NCI-H446 (cell line): Measurements from ENCODE around the gene HLA-E.
A peak's percentile ranks its signal among the peaks of the same experiment; 100 is the strongest.
"Not testable (repeated sequence)": the region's sequence is repeated elsewhere in the genome, so short reads cannot be mapped to it uniquely, and the experiment has no call there.

Experiments used
- DNase-seq, 2 experiments: peaks; one replicate each; lab custom pipeline; 2025; lab: John Stamatoyannopoulos, UW

The HLA-E gene

GRCh38 chr6:30507849-30508827 lies 18.8 kb downstream of the HLA-E start:
- no peak for DNase-seq

GRCh38 chr6:30508890-30509736 lies 19.8 kb downstream of the HLA-E start:
- DNase-seq, result no peak

DNA sequence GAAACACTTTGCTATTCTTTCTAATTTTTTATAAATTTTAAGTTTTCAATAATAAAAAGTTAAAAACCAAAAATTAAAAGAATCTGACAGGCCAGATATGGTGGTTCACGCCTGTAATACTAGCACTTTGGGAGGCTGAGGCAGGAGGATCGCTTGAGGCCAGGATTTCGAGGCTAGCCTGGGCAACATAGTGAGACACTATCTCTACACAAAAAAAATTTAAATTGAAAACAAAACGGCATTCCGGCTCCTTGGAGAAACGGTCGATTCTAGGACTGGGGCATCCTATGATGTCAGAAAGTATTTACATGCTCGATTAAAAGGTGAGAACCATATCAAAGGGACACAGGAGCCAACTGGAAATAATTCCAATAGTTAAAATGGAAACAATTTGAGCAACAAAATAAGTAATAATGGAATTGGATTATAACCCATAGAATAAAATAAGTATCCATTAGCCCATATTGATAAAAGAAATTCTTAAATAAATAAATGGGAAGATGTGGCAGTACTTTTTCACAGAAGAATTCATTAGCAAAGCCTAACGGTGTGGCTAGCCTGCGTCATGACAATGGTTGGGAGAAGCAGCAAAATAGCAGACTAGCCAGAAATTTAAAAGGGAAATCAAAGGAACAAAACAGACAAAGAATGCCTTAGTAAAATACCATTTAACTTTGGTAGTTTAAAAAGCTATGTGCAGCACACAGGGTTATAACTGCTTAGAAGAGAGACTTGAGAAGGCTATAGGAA lies 21.3 kb downstream of the HLA-E start:
- DNase-seq, result no peak

- DNase-seq, result no peak
These were observed 21.8 kb downstream of the HLA-E start for GRCh38 chr6:30511169-30511546.

GRCh38 chr6:30513451-30513850 lies 24.1 kb downstream of the HLA-E start:
- no peak for DNase-seq

GRCh38 chr6:30515106-30515505 lies 25.8 kb downstream of the HLA-E start:
- DNase-seq, result no peak

DNA sequence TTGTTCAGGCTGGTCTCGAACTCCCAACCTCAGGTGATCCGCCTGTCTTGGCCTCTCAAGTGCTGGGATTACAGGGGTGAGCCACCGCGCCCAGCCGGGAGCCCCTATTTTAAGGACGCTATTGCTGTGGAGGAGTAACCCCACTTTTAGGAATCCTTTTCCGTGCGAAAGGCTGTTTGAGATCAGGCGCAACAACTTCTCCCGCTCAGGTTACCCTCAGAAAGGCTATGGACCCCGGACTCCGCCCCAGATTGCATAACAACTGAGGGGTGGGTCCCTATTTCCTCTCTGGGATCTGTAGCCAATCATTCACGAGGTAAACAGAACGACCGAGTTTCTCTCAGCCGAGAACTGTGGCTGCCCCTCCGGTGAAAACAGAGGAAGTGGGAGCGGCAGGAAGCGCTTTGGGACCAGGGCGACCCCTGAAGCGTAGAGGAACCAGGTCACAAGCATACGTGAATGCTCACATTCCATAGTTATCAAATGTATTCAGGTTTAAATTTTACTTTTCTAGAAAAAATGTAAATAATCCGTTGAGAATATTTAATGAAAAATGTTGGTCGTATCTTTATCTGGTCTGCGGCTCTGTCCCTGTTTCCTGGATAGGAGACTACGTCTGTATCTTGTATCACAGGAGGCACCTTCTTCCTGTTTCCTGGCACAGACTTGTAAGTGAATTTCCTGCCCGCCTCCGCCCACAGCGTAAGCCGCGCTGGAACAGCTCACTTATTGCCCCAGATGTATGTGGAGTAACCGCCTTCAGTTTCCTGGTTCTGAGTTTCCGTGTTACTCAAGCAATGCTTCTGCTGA lies 26.8 kb downstream of the HLA-E start:
- peak in 1 of 2 experiments; percentile 54 for DNase-seq

DNA sequence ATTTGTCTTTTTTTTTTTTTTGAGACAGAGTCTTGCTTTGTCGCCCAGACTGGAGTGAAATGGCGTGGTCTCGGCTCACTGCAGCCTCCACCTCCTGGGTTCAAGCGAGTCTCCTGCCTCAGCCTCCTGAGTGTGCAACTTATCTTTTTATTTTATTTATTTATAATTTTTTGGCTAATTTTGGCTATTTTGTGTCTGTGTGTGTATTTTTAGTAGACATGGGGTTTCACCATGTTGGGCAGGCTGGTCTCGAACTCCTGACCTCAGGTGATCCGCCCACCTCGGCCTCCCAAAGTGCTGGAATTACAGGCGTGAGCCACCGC lies 27.4 kb downstream of the HLA-E start:
- DNase-seq, result not testable (repeated sequence)

DNA sequence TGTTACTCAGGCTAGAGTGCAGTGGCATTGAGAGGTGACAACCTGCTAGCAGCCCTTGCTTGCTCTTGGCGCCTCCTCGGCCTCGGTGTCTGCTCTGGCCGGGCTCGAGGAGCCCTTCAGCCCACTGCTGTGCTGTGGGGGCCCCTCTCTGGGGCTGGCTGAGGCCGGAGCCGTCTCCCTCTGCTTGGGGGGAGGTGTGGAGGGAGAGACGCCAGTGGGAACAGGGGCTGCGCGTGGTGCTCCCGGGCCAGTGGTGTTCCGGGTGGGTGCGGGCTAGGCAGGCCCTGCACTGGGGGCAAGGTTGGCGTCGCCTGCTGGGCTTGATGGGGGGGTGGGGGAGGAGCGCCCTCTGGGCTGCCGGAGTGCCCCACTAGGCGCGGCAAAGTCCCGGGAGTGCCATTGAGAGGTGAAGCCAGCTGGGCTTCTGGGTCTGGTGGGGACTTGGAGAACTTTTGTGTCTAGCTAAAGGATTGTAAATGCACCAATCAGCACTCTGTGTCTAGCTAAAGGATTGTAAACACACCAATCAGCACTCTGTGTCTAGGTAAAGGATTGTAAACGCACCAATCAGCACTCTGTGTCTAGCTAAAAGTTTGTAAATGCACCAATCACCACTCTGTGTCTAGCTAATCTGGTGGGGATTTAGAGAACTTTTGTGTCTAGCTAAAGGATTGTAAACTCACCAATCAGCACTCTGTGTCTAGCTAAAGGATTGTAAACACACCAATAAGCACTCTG lies 28.6 kb downstream of the HLA-E start:
- not testable (repeated sequence) for DNase-seq

- not testable (repeated sequence) for DNase-seq
These were observed 29.3 kb downstream of the HLA-E start for GRCh38 chr6:30518505-30519145.

GRCh38 chr6:30520522-30520921 lies 31.2 kb downstream of the HLA-E start:
- DNase-seq, result no peak

DNA sequence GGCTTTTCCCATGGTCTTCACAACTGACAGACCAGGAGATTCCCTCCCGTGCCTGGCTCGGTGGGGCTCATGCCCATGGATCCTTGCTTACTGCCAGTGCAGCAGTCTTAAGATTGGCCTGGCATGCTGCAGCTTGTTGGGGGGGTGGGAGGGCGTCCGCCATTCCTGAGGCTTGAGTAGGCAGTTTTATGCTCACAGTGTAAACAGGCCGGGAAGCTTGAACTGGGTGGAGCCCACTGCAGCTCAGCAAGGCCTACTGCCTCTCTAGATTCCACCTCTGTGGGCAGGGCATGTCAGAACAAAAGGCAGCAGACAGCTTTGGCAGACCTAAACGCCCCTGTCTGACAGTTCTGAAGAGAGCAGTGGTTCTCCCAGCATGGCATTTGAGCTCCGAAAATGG lies 31.8 kb downstream of the HLA-E start:
- DNase-seq, result not testable (repeated sequence)

DNA sequence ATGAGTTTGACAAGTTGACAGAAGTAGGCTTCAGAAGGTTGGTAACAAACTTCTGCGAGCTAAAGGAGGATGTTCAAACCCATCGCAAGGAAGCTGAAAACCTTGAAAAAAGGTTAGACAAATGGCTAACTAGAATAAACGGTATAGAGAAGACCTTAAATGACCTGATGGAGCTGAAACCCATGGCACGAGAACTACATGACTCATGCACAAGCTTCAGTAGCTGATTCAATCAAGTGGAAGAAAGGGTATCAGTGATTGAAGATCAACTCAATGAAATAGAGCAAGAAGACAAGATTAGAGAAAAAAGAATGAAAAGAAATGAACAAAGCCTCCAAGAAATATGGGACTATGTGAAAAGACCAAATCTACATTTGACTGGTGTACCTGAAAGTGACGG lies 32.6 kb downstream of the HLA-E start:
- not testable (repeated sequence) for DNase-seq

DNA sequence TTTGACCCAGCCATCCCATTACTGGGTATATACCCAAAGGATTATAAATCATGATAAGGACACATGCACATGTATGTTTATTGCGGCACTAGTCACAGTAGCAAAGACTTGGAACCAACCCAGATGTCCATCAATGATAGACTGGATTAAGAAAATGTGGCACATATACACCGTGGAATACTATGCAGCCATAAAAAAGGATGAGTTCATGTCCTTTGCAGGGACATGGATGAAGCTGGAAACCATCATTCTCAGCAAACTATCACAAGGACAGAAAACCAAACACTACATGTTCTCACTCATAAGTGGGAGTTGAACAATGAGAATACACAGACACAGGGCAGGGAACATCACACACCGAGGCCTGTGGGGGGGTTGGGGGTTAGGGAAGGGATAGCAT lies 37.1 kb downstream of the HLA-E start:
- DNase-seq, result not testable (repeated sequence)

DNA sequence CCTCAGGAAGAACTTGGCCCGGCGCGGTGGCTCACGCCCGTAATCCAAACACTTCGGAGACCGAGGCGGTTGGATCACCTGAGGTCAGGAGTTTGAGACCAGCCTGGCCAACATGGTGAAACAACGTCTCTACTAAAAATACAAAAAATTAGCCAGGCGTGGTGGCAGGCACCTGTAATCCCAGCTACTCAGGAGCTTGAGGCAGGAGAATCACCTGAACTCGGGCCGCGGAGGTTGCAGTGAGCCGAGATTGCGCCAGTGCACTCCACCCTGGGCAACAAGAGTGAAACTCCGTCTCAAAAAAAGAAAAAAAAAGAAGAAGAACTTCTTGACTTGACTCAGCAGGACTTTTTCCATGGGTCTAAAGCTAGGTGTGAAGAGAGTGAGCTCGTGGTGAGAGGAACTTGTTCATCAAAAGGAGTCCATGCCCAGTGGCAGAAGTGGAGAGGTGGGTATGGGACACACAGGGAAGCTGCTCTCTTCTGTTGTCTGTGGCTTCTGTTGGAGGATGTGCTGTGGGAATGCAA lies 40.1 kb downstream of the HLA-E start:
- not testable (repeated sequence) for DNase-seq

GRCh38 chr6:30530014-30530413 lies 40.7 kb downstream of the HLA-E start:
- no peak for DNase-seq

GRCh38 chr6:30533460-30534294 lies 44.4 kb downstream of the HLA-E start:
- DNase-seq, result no peak

DNA sequence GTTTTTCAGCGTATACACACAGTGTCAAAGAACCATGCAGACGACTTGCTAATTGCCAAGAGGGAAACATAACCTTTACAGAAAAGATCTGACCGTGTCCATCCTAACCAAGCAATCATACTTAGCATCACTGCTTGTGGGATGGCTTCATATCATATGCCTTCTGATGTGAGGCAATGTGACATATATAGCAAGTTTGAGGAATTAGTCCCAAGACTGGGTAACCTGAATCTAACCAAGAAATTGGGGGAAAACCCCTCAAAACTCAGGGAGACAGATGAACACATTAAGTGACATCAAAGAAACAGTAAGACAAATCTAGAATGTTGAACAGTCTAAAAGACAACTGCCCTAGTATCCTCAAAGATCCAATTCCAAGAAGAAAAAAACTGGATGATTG lies 48.6 kb downstream of the HLA-E start:
- no peak for DNase-seq
